Renal pelvis (tissue), 4 donors: ENCODE data around the gene LILRB3. TPM values are rescaled to one million over a fixed set of nuclear protein-coding genes. Genes with fewer than 3 reads are reported as not detected.
"Not testable (repeated sequence)": the region's sequence is repeated elsewhere in the genome, so short reads cannot be mapped to it uniquely, and the experiment has no call there.

Experiments used
- DNase-seq: peaks from one replicate; pipeline ENCODE4 v3.0.0-alpha.2; 2013
- polyA plus RNA-seq, 3 donors: library from polyadenylated mRNA; unstranded; fragments of 120-200 nt; gene quantifications; one replicate each; pipeline ENCODE4 v1.2.1, GENCODE V29; 2013; ENCODE audit not compliant: insufficient read length in 3 of 3

LILRB3 gene
- polyA plus RNA-seq, 3 donors = 1.6 to 2.4 (median 1.6) TPM

DNA sequence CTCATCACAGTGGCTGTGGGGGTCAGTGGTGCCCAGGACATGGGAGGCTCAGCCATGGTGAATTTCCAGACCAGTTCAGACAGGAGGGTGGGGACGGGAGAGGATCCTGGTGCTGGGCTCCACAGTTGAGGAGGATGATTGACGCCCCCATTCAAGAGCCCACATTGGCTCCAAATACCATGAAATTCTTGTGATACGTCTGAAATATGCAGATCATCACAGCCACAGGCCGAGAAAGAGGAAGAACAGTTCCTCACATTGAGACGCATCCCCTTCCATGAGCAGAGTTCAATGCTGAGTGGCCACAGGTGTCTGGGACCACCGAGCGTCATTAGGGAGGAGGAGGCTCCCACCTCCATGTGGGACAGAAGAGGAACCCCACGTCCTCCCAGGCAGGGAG is 21.0 kb upstream of the LILRB3 start:
- DNase-seq = not testable (repeated sequence)

DNA sequence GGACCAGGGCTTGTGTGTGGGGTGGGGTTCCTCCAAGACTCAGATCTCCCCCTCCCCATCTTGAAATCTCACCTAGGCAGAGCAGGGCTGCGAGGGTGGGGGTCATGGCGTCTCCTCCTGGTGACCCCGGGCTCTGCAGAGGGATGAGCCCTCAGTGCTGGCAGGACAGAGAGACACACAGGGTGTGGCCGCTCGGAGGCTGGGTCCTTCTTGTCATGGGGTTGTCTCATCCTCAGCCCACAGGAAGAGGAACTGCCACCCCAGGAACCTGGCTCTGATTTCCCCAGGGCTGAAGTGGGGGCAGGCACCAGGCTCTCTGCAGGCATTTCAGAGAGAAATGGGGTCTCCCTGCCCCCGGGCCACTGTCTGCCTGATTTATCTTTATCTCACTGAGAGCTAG is 19.8 kb upstream of the LILRB3 start, which contains the start of gene LILRA6:
Gene LILRA6 (minus strand): TSS at position 145 of the 400 bp plus-strand sequence.
- DNase-seq = not testable (repeated sequence)

DNA sequence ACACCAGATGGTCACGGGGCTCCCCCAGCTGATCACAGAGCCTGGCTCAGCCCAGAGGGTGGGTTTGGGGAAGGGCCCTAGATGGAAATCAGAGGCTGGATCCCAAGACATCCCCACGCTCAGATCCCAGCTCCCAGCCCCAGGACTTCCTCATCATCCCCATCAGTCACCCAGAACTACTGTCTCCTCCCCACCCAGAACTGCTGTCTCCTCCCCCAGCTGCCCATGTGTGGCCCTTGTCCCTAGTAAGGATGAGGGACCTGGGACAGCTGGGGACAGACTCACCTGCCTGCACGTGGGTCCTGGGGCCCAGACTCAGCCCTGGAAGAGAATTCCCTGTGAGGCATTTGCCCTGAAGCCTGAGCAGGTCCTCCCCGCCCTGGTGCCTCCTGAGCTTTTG is 19.4 kb upstream of the LILRB3 start:
- not testable (repeated sequence) for DNase-seq

DNA sequence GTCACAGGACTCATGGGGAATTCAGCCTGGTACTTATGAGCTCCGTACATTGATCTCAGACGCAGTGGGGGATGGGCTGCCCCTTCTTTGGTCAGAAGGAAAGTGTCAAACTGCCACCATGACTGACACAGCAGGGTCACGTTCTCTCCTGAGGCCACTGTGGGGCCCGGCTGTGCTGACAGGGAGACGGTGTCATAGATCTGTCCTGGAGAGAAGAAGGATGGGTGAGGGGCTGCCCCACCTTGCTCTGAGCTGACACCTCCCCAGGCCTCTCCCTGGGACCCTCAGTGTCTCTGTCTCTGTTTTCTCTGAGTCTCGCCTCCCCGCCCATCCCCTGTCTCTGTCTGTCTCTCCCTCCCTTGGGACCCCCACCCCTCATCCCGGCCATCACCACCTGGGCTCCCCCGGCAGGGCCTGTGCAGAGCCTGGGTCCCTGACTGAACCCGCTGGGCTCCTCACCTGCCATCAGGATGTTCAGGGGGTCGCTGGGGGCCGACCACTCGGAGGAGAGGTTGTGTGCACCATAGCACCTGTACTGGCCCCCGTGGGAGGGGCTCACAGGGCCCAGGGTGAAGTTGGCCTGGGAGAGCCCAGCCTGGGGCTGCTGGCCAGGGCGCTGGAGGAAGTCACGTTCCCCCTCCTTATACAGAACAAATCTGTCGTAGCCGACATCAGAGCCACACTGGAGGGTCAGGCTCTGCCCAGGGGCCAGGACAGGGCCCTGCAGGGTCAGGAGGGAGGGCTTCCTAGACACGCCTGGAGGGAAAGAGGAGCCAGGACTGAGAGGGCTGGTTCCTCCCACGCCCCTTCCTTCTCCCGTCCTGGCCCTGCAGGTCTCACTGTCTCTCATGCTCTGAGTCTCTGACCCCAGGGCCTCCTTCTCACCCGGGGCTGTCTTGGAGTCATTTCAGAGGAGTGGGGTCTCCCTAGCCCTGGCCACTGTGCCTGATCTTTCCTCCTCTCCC is 17.8 kb upstream of the LILRB3 start:
- not testable (repeated sequence) for DNase-seq

DNA sequence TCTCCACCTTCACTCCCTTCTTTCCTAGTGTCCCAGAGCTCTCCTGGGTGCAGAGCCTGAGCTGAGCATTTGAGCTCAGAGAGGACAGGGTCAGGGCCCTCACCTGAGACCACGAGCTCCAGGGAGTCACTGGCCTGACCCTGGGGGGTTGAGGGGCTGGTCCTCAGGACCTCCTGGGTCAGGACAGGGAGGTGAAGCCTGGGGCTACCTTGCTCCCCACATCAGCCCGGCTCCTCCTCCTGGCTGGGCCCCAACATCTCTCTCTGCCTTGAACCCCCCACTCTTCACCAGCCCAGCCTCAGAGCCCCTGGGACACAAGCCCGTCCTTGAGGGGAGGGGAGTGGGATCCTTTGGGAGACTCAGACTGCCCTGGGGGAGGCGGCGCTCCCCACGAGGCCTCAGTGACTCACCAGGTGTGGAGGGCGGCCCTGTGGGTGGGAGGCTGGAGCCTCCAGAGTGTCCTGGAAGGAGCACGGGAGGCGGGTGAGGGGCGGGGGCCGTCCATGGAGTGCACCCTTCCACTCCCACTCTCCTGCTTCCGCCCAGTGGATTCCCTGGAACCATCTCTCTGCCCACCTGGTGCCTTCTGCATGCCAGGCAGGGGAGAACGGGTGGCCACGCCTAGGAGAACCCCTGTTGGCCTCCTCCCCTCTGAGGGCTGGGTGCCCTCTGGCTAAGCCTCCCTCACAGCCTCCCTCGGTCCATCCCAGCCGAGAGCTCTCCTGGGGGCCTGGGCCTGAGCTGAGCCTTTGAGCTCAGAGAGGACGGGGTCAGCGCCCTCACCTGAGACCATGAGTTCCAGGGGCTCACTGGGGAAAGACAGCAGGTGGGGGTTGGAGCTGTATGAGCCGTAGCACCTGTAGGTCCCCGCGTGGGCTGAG is 16.9 kb upstream of the LILRB3 start:
- not testable (repeated sequence) for DNase-seq

DNA sequence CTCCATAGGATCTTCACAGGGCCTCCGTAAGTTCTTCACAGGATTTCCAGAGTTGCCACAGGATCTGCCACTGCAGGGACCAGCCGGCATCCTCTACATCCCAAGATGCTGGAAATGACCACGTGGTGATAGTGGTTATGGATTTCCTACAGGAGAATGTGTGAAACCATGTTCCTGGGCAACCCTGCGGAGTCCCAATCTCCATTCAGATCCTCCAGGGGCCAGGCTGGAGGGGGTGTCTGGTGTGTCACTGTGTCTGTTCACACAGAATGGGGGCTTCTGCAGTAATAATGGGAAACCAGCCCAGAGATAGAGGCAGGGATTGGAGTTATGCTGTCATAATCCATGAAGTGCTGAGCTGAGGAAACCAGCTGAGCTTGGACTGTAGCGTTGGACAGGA is 11.1 kb upstream of the LILRB3 start:
- no peak for DNase-seq

DNA sequence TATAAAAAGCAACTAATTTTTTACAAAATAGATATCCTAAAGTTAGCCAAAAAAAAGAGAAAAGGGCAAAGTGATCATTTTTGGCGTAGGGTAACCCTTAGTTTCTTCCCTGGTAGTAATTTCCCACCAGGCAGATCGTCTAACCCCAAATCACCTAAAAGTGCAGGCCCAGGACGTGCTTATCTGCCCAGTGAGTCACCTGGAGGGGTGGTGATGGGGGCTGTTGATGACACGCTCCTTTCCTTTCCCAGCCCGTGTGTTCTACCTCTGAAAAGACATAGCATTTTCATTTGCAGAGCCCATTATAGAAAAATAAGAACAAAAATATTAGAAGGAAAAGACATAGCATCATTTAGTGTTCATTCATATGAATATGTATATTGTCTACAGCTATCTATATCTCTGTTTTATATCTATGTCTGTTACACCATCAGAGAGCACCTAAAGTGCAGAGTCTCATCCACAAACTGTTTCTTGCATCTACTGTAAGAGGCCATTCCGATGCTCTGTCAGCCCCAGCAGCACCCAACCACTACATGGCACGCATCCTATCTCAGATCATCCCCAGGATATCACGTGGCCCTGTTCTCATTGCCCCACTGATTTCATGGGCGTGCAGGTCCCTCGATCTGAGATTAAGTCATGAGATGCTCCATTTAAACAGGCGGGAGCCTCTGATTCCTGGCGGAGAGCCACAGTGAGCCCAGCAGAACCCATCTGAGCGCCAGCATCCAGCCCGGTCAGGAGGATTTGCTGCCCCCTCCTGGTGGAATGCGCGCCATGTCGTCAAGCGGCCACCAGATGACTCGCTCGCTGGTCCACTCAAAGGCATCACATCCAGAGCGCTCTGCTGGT is 8.5 kb upstream of the LILRB3 start:
- peak; percentile 76 for DNase-seq

DNA sequence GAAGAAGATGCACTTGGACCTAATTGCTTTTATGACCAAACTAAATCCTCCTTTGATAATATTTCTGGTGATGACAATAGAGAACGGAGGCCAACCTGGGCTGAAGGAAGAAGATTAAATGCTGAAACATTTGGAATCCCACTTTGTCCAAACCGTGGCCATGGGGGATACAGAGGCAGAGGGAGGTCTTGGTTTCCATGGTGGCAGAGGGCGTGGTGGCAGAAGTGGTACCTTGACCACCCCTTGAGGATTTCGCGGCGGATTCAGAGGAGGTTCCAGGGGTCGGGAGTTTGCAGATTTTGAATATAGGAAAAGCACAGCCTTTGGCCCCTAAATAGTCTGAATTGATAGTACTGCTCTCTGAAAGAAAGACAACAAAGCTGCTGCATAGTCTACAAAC is 7.2 kb upstream of the LILRB3 start:
- no peak for DNase-seq

DNA sequence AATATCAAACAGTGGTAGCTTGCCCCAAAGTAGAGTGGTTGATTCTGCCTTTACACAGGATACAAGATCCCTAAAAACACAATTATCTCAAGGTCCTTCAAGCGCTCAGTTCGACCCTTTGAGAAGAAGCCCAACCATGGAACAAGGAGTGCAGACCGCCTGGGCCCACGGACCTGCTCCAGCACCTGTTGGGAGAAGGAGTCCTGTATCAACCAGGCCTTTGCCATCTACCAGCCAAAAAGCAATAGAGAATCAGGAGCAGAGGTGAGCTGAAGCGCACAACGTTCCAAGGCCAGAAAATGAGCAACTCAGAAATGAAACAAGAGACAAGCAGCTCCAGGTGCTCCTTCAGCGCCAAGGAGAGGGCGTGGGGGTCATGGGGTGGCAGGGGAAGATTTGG is 6.3 kb upstream of the LILRB3 start:
- no peak for DNase-seq

DNA sequence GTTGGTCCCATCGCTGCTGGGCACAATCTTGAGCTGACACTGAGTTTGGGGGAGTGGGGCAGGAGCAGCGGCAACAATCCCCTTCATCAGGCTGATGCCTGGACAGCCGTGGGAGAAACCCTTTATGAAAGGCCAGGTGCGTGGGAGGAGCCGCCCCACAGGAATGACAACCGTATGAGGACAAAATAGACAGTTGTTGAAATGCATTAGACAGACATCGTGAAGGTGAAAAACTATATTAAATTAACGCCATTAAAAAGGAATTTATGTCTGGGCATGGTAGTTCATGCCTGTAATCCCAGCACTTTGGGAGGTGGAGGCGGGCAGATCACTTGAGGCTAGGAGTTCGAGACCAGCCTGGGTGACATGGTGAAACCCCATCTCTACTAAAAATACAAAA is 1.8 kb upstream of the LILRB3 start:
- not testable (repeated sequence) for DNase-seq

DNA sequence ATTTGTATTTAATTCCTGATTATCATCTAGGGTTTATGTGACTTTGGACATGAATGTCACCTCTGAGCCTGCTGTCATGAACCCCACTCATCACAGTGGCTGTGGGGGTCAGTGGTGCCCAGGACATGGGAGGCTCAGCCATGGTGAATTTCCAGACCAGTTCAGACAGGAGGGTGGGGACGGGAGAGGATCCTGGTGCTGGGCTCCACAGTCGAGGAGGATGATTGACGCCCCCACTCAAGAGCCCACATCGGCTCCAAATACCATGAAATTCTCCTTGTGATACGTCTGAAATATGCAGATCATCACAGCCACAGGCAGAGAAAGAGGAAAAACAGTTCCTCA is 1.1 kb upstream of the LILRB3 start:
- not testable (repeated sequence) for DNase-seq

DNA sequence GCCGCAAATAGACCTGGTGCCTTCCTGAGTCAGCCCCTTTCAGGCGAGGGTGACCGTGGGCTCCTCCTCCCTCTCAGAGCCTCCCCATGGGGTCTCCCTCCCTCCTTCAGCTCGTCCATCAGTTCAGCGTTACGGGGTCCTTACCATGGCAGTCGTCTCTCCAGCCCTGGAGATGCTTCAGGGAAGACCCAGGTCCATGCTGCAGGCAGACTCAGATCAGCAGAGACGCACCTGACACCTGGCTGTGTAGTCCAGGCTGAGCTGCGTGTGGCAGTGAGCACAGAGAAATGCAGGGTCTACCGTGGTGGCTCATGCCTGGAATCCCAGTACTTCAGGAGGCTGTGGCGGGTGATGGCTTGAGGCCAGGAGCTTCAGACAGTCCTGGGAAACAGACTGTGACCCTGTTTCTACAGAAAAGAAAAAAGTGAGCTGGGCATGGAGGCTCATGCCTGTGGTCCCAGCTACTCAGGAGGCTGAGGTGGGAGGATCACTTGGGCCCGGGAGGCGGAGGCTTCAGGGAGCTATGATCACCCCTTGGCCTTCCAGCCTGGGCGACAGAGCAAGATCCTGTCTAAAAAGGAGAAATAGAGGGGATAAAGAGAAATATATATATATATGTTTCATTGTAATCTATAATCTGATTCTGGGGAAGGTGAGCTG is 600 bp upstream of the LILRB3 start:
- not testable (repeated sequence) for DNase-seq

DNA sequence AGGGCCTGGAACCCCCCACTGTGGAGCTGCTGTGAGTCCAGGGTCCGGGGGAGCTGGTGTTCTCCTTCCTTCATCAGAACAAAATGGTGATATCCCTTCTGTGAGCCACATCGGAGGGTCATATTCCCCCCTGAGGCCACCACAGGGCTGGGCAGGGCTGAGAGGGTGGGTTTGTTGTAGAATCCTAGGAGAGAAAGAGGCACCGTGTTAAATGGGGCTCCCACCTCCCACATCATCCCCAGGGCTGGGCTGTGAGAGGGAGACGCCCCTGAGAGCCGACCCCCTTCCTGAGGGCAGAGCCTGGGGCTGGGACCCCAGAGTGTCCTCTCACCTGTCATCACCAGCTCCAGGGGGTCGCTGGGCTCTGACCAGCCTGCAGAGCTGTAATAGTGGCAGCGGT is 860 bp downstream of the LILRB3 start:
- not testable (repeated sequence) for DNase-seq

DNA sequence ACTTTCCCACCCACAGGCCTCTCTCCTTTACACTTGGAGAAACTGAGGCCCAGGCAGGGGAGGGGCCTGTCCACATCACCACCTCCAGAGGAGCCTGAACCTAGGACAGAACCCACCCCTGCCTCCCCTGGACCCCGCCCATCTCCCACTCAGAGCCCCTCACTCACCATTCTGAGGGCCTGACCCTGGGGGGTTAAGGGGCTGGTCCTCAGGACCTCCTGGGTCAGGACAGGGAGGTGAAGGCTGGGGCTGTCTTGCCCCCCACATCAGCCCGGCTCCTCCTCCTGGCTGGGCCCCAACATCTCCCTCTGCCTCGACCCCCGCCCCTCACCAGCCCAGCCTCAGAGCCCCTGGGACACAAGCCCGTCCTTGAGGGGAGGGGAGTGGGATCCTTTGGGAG is 3.1 kb downstream of the LILRB3 start:
- DNase-seq = not testable (repeated sequence)

DNA sequence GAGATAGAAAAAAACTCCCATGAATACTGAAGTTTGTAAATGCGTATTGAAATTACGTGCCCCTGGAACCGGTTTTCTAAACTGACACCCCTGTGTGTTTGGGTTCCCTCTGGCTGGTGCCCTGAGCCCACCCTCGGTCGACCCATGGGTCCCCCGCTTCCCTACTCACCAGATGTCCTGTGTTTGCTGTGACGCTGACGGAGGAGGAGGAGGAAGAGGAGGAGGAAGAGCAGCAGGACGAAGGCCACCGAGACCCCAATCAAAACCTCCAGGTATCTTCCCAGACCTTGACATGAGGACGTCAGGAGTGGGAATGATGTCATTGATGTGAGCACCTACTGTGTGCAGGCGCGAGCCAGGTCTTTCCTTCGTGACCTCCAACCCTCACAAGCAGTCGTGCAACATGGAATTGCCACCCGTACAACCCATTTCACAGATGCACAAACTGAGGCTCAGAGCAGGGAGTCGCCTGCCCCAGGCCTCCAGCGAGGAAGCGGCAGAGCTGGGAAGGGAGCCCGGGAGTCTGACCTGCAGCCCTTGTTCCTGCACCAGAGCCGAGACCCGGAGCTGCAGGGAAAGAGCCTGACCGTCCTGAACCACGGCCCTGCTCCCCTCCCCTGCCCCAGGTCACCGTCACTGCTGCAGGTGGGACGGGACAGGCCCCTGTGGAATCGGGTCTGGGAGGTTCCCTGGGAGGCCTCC is 3.7 kb downstream of the LILRB3 start:
- DNase-seq = no peak

DNA sequence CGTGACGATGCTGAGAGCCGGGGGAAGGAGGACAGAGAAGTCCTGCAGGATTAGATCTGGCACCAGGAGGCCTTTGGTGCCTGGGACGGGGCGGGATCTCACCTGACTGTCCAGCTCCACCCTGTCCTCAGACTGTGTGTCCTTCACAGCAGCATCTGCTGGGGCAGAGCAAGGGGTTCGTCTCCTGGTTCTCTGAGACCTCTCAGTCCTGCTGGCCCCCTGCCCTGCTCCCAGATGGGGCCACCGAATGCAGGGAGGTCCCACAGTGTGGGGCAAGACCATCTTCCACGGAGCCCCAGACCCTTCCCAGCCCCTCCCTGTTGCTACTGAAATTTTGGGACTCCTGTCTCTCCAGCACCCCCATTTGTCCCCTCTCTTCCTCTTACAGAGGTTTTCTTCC is 4.5 kb downstream of the LILRB3 start:
- no peak for DNase-seq

DNA sequence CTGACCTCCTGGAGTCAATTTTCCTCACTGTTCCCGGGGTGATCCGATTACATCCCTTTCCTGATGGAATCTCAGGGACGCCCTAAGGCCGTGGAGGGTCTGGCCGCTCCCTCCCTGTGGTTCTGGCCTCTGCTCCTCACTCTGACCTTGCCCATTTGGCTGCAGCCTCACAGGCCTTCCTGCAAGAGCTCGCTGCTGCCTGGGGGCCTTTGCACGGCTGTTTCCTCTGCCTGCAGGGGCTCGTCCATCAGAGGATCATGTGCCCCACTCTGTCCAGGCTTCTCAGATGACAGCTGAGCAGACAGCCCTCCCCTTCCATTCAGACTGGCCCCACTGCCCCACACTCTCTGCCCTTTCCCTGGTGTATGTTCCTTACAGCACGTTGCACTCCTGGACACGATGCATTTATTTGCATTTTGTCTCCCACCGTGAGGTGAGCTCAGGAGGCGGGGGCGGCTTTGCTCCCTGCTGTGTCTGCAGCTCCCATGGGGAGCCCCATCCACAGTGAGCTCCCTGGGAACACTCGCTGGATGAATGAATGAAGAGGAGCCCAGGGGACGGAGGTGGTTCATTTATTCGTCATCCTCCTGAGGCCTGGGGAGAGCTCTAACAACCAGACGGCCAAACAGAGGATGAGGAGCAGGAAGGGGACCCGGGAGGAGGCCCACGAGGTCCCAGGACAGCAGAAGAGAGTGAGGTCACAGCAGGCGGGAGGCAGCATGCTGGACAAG is 5.1 kb downstream of the LILRB3 start:
- DNase-seq = not testable (repeated sequence)

DNA sequence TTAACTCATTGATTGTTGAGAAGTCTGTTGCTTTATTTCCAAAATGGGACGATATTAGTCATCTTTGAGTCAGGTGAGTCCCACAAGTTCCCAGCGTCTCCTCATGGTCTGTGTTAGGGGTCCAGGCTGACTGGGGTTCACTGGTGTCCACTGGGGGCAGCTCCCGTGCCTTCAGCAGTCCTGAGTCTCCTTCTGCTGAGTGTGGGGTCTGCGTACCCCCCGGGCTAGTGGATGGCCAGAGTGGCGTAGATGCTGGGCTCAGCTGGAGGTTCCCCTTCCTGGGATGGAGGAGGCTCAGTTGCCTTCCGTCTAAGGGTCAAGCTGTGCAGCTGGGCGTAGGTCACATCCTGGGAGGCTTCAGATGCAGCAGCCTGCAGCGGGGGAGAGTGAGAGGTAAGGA is 5.9 kb downstream of the LILRB3 start:
- DNase-seq = no peak

DNA sequence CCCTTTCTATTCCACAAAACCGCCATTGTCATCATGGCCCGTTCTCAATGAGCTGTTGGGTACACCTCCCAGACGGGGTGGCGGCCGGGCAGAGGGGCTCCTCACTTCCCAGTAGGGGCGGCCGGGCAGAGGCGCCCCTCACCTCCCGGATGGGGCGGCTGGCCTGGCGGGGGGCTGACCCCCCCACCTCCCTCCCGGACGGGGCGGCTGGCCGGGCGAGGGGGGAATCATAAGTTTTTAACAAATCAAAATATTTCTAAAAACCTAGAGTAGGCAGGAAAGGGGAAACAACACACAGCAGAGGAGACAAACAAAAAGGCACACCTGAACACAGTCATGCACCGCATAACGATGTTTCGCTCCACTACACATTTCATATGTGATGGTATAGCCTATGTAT is 8.1 kb downstream of the LILRB3 start:
- not testable (repeated sequence) for DNase-seq

DNA sequence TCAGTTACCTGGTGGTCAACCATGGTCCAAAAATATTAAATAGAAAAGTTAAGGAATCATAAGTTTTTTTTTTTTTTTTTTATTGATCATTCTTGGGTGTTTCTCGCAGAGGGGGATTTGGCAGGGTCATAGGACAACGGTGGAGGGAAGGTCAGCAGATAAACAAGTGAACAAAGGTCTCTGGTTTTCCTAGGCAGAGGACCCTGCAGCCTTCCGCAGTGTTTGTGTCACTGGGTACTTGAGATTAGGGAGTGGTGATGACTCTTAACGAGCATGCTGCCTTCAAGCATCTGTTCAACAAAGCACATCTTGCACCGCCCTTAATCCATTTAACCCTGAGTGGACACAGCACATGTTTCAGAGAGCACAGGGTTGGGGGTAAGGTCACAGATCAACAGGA is 8.6 kb downstream of the LILRB3 start:
- not testable (repeated sequence) for DNase-seq
